KMS-11 (cell line): ENCODE measurements around the gene C4orf54.

Source experiments
- H2AFZ ChIP-seq: fragments of 200-600 bp; sonication (generic); 2 replicates; pipeline ENCODE4 v1.6.1; 2016; ENCODE audit warnings: antibody characterized with exemption, mixed run types, low read depth
- H3K27ac ChIP-seq: fragments of 200-600 bp; sonication (generic); 2 replicates; pipeline ENCODE4 v1.6.1; 2016; ENCODE audit warnings: mild to moderate bottlenecking, mixed run types
- H3K27me3 ChIP-seq: fragments of 200-600 bp; sonication (generic); 2 replicates; pipeline ENCODE4 v1.6.1; 2017; ENCODE audit warnings: mild to moderate bottlenecking, low read depth, mixed run types, moderate library complexity; ENCODE audit not compliant: insufficient read depth
- H3K36me3 ChIP-seq: fragments of 200-600 bp; sonication (generic); 2 replicates; pipeline ENCODE4 v1.6.1; 2017; ENCODE audit warnings: mild to moderate bottlenecking, mixed run types; ENCODE audit not compliant: insufficient read depth
- H3K4me1 ChIP-seq: fragments of 200-600 bp; sonication (generic); 2 replicates; pipeline ENCODE4 v1.6.1; 2016; ENCODE audit warnings: mild to moderate bottlenecking, low read depth, mixed run types; ENCODE audit not compliant: poor library complexity, severe bottlenecking
- H3K4me2 ChIP-seq: fragments of 200-600 bp; sonication (generic); 2 replicates; pipeline ENCODE4 v1.7.0; 2016; ENCODE audit warnings: mild to moderate bottlenecking, mixed run types
- H3K4me3 ChIP-seq: fragments of 200-600 bp; sonication (generic); IDR thresholded peaks from 2 replicates; pipeline ENCODE4 v1.6.1; 2017; ENCODE audit warnings: low read depth, low read length, mixed read lengths; ENCODE audit not compliant: insufficient read depth
- H3K79me2 ChIP-seq: fragments of 200-600 bp; sonication (generic); 2 replicates; pipeline ENCODE4 v1.6.1; 2016; ENCODE audit warnings: low read depth, mixed run types; ENCODE audit not compliant: insufficient read depth
- H3K9ac ChIP-seq: fragments of 200-600 bp; sonication (generic); 2 replicates; pipeline ENCODE4 v1.6.1; 2016; ENCODE audit warnings: mild to moderate bottlenecking, mixed run types
- H4K20me1 ChIP-seq: fragments of 200-600 bp; sonication (generic); 2 replicates; pipeline ENCODE4 v1.6.1; 2016; ENCODE audit warnings: mild to moderate bottlenecking, mixed run types; ENCODE audit not compliant: insufficient read depth
- CTCF ChIP-seq: fragments of 200-600 bp; sonication (generic); conservative IDR thresholded peaks from 2 replicates; pipeline ENCODE4 v1.6.1; 2017; ENCODE audit warnings: low read depth, mild to moderate bottlenecking, antibody characterized with exemption, low read length, moderate library complexity, mixed read lengths

The C4orf54 gene

GRCh38 chr4:99636422-99636821 is 21.2 kb downstream of the C4orf54 start:
- Histone ChIP-seq H2AFZ (no peak overlapping the region), H3K27me3 (no peaks in the 10 kb centered on the region), H3K4me1 (no peaks in the 10 kb centered on the region), H3K9ac (no peak overlapping the region), H4K20me1 (no peaks in the 10 kb centered on the region), H3K79me2 (no peaks in the 10 kb centered on the region), H3K4me2 (no peak overlapping the region), H3K27ac (no peak overlapping the region), H3K36me3 (no peaks in the 10 kb centered on the region), H3K4me3 (no peak overlapping the region)
- no peak for TF ChIP-seq CTCF

GRCh38 chr4:99635601-99636000 is 22.0 kb downstream of the C4orf54 start:
- H3K4me3 ChIP-seq = no peak overlapping the region
- no peak overlapping the region for H3K9ac ChIP-seq
- H3K79me2 ChIP-seq = no peaks in the 10 kb centered on the region
- H3K4me1 ChIP-seq = no peaks in the 10 kb centered on the region
- no peaks in the 10 kb centered on the region for H3K36me3 ChIP-seq
- no peaks in the 10 kb centered on the region for H4K20me1 ChIP-seq
- TF ChIP-seq CTCF = no peak
- H3K4me2 ChIP-seq = no peak overlapping the region
- no peak overlapping the region for H2AFZ ChIP-seq
- no peaks in the 10 kb centered on the region for H3K27me3 ChIP-seq
- no peak overlapping the region for H3K27ac ChIP-seq

GRCh38 chr4:99634742-99635360 is 22.8 kb downstream of the C4orf54 start:
- Histone ChIP-seq H3K36me3 (no peaks in the 10 kb centered on the region), H2AFZ (no peak overlapping the region), H3K4me3 (no peak overlapping the region), H3K27ac (no peak overlapping the region), H3K27me3 (no peaks in the 10 kb centered on the region), H3K79me2 (no peaks in the 10 kb centered on the region), H4K20me1 (no peaks in the 10 kb centered on the region), H3K4me1 (peaks cover 6% of the 10 kb centered on the region), H3K4me2 (no peak overlapping the region), H3K9ac (no peak overlapping the region)
- TF ChIP-seq CTCF = no peak

GRCh38 chr4:99633772-99634171 is 23.9 kb downstream of the C4orf54 start:
- H3K27ac ChIP-seq = no peak overlapping the region
- H3K4me1 ChIP-seq = peaks cover 10% of the 10 kb centered on the region
- no peaks in the 10 kb centered on the region for H3K79me2 ChIP-seq

More at GRCh38 chr4:99633772-99634171, 23.9 kb downstream of the C4orf54 start:
- TF ChIP-seq CTCF = no peak
- H3K4me3 ChIP-seq = no peak overlapping the region
- H4K20me1 ChIP-seq = no peaks in the 10 kb centered on the region
- H3K4me2 ChIP-seq = no peak overlapping the region
- H3K9ac ChIP-seq = no peak overlapping the region
- H3K36me3 ChIP-seq = no peaks in the 10 kb centered on the region
- no peaks in the 10 kb centered on the region for H3K27me3 ChIP-seq
- H2AFZ ChIP-seq = no peak overlapping the region
